HG02970 (cell line): Measurements from ENCODE around the gene NPLOC4.

Source experiments
- ATAC-seq: cut with Tn5 transposase; IDR thresholded peaks from one replicate; pipeline ENCODE4 v1.9.1; 2021; ENCODE audit warnings: mild to moderate bottlenecking, moderate library complexity, moderate number of reproducible peaks; ENCODE audit not compliant: unreplicated experiment, low FRiP score

NPLOC4 gene

GRCh38 chr17:81665205-81666091 is 28.5 kb upstream of the NPLOC4 start:
- no peak for ATAC-seq

- ATAC-seq: no peak
Observed at GRCh38 chr17:81664051-81664470, 27.1 kb upstream of the NPLOC4 start.

GRCh38 chr17:81662002-81662401 is 25.1 kb upstream of the NPLOC4 start:
- no peak for ATAC-seq

GRCh38 chr17:81660441-81660840 is 23.5 kb upstream of the NPLOC4 start:
- ATAC-seq: no peak

GRCh38 chr17:81659038-81659437 is 22.1 kb upstream of the NPLOC4 start:
- no peak for ATAC-seq

GRCh38 chr17:81656835-81657234 is 19.9 kb upstream of the NPLOC4 start:
- no peak for ATAC-seq

GRCh38 chr17:81656118-81656743 is 19.3 kb upstream of the NPLOC4 start, which contains the start of gene PDE6G:
TSS of gene PDE6G (minus strand) at chr17:81656542. CDS start at chr17:81653305, 3,237 bp downstream.
- ATAC-seq: no peak

GRCh38 chr17:81655378-81656117 is 18.6 kb upstream of the NPLOC4 start:
- ATAC-seq: no peak

GRCh38 chr17:81652906-81653771 is 16.2 kb upstream of the NPLOC4 start:
- no peak for ATAC-seq

GRCh38 chr17:81651692-81652091 is 14.8 kb upstream of the NPLOC4 start:
- ATAC-seq: no peak

- no peak for ATAC-seq
Observed at GRCh38 chr17:81650951-81651350, 14.0 kb upstream of the NPLOC4 start.

- no peak for ATAC-seq
Observed at GRCh38 chr17:81648707-81649085, 11.8 kb upstream of the NPLOC4 start.

GRCh38 chr17:81648013-81648706 is 11.2 kb upstream of the NPLOC4 start:
- ATAC-seq: no peak

GRCh38 chr17:81647640-81648012 is 10.7 kb upstream of the NPLOC4 start:
- ATAC-seq: no peak

GRCh38 chr17:81646869-81647600 is 10.1 kb upstream of the NPLOC4 start:
- no peak for ATAC-seq

- no peak for ATAC-seq
Observed at GRCh38 chr17:81644976-81645952, 8.4 kb upstream of the NPLOC4 start.

- ATAC-seq: no peak
Observed at GRCh38 chr17:81644496-81644895, 7.6 kb upstream of the NPLOC4 start.
